GM23338 (cell line): ENCODE data around the gene DDX23. TPM values are rescaled to one million over a fixed set of nuclear protein-coding genes. Genes with fewer than 3 reads are reported as not detected.

Experiments used
- ATAC-seq: fragments of 200-7000 bp; cut with Tn5 transposase; 3 replicates; pipeline ENCODE4 v1.9.1; 2020
- DNase-seq: peaks from one replicate; pipeline ENCODE4 v3.0.0-alpha.2; 2015; ENCODE audit warnings: low spot score
- H2AFZ ChIP-seq: fragments of 200-600 bp; sonication (generic); 2 replicates; pipeline ENCODE4 v1.8.0; 2016; ENCODE audit warnings: antibody characterized with exemption, mild to moderate bottlenecking, moderate library complexity
- H3F3A ChIP-seq: fragments of 200-600 bp; sonication (generic); replicated peaks from 2 replicates; pipeline ENCODE4 v1.8.0; 2017; ENCODE audit warnings: antibody characterized with exemption, mixed run types, low read depth
- H3K27ac ChIP-seq: fragments of 200-600 bp; sonication (generic); 2 replicates; pipeline ENCODE4 v1.6.1; 2016; ENCODE audit warnings: low read depth
- H3K27me3 ChIP-seq: fragments of 200-600 bp; sonication (generic); 2 replicates; pipeline ENCODE4 v1.8.0; 2016; ENCODE audit warnings: mild to moderate bottlenecking, mixed run types, moderate library complexity; ENCODE audit not compliant: insufficient read depth
- H3K36me3 ChIP-seq: fragments of 200-600 bp; sonication (generic); 2 replicates; pipeline ENCODE4 v1.8.0; 2016; ENCODE audit warnings: mild to moderate bottlenecking; ENCODE audit not compliant: insufficient read depth
- H3K4me1 ChIP-seq: fragments of 200-600 bp; sonication (generic); 2 replicates; pipeline ENCODE4 v1.8.0; 2016; ENCODE audit warnings: mild to moderate bottlenecking, moderate library complexity; ENCODE audit not compliant: insufficient read depth
- H3K4me2 ChIP-seq: fragments of 200-600 bp; sonication (generic); 2 replicates; pipeline ENCODE4 v1.7.1; 2017; ENCODE audit warnings: mixed run types
- H3K4me3 ChIP-seq: fragments of 200-600 bp; sonication (generic); 2 replicates; pipeline ENCODE4 v1.6.1; 2016; ENCODE audit warnings: mixed run types
- H3K79me2 ChIP-seq: fragments of 200-600 bp; sonication (generic); replicated peaks from 2 replicates; pipeline ENCODE4 v1.8.0; 2017; ENCODE audit warnings: mild to moderate bottlenecking; ENCODE audit not compliant: insufficient read depth
- H3K9me2 ChIP-seq: fragments of 200-600 bp; sonication (generic); 2 replicates; pipeline ENCODE4 v1.8.0; 2017; ENCODE audit not compliant: insufficient read depth
- H4K20me1 ChIP-seq: fragments of 200-600 bp; sonication (generic); replicated peaks from 2 replicates; pipeline ENCODE4 v1.8.0; 2017; ENCODE audit warnings: mild to moderate bottlenecking; ENCODE audit not compliant: insufficient read depth
- H3K27ac Mint-ChIP-seq: 2 replicates; pipeline ENCODE4 v1.8.0; 2020; ENCODE audit warnings: inconsistent platforms, mild to moderate bottlenecking, moderate library complexity, mixed read lengths
- H3K27me3 Mint-ChIP-seq: 3 replicates; pipeline ENCODE4 v1.8.0; 2022; ENCODE audit warnings: low read depth, mild to moderate bottlenecking, moderate library complexity, mixed read lengths, inconsistent platforms; ENCODE audit not compliant: insufficient read depth, poor library complexity
- H3K36me3 Mint-ChIP-seq: 3 replicates; pipeline ENCODE4 v1.8.0; 2021; ENCODE audit warnings: low read depth, mild to moderate bottlenecking, inconsistent platforms, moderate library complexity, mixed read lengths
- H3K4me1 Mint-ChIP-seq: 3 replicates; pipeline ENCODE4 v1.8.0; 2020; ENCODE audit warnings: mild to moderate bottlenecking, inconsistent platforms, mixed read lengths
- H3K4me3 Mint-ChIP-seq: 3 replicates; pipeline ENCODE4 v1.8.0; 2021; ENCODE audit warnings: moderate library complexity, mild to moderate bottlenecking, inconsistent platforms, mixed read lengths
- H3K9me3 Mint-ChIP-seq: 3 replicates; pipeline ENCODE4 v1.8.0; 2020; ENCODE audit warnings: moderate library complexity, mild to moderate bottlenecking, inconsistent platforms, mixed read lengths
- CREB1 ChIP-seq: fragments of 250-450 bp; sonication (Bioruptor Pico); IDR thresholded peaks from 2 replicates; pipeline ENCODE4 v1.5.0; 2020; ENCODE audit warnings: low read depth, mild to moderate bottlenecking, moderate library complexity
- EZH2 ChIP-seq: fragments of 200-600 bp; sonication (generic); IDR thresholded peaks from one replicate; pipeline ENCODE4 v1.8.0; 2017; ENCODE audit warnings: antibody characterized with exemption, mild to moderate bottlenecking, low read depth; ENCODE audit not compliant: unreplicated experiment
- EZH2phosphoT487 ChIP-seq: fragments of 200-600 bp; sonication (generic); IDR thresholded peaks from one replicate; pipeline ENCODE4 v1.8.1; 2018; ENCODE audit warnings: antibody characterized with exemption; ENCODE audit not compliant: unreplicated experiment
- NANOG ChIP-seq: IDR thresholded peaks from 2 replicates; pipeline ENCODE4 v1.6.1; 2016; ENCODE audit warnings: antibody characterized with exemption, borderline replicate concordance
- STAT1 ChIP-seq: IDR thresholded peaks from one replicate; pipeline ENCODE4 v1.6.1; 2016; ENCODE audit warnings: antibody characterized with exemption; ENCODE audit not compliant: unreplicated experiment
- ZNF114 ChIP-seq: fragments of 250-450 bp; sonication (Bioruptor Pico); IDR thresholded peaks from 2 replicates; pipeline ENCODE4 v1.5.0; 2020; ENCODE audit warnings: mild to moderate bottlenecking, moderate library complexity
- polyA plus RNA-seq: library from polyadenylated mRNA; unstranded; fragments of >200 nt; fragmentation: Nextera tagmentation; extraction: Ambion mirVana; gene quantifications from 2 replicates; pipeline ENCODE4 v1.2.1, GENCODE V29; 2016
- total RNA-seq: library from RNA; depleted of rRNA; stranded (reverse); fragments of >200 nt; shearing (Covaris generic); gene quantifications from 2 replicates; pipeline ENCODE4 v1.2.3, GENCODE V29; 2014
- TF ChIP-seq, protein P1 (sequence below): IDR thresholded peaks from 2 replicates; pipeline ENCODE4 v1.6.1; 2016; ENCODE audit warnings: antibody characterized with exemption
- TF ChIP-seq, protein P2 (sequence below): fragments of 250-450 bp; sonication (Bioruptor Pico); IDR thresholded peaks from 2 replicates; pipeline ENCODE4 v1.5.0; 2020; ENCODE audit warnings: mild to moderate bottlenecking, moderate library complexity
- TF ChIP-seq, protein P3 (sequence below), 2 experiments: fragments of 200-600 bp in 1 of 2; sonication (generic) in 1 of 2; conservative IDR thresholded peaks; 2 replicates each; pipeline versions ENCODE4 v1.5.1 to v1.6.1; 2016 to 2017; ENCODE audit warnings: antibody characterized with exemption in 2 of 2, low read depth in 2 of 2, mild to moderate bottlenecking in 2 of 2, moderate library complexity in 1 of 2

The DDX23 gene
- total and polyA plus RNA-seq, 2 experiments from 2014 or later: 31.7 to 78.5 TPM

DNA sequence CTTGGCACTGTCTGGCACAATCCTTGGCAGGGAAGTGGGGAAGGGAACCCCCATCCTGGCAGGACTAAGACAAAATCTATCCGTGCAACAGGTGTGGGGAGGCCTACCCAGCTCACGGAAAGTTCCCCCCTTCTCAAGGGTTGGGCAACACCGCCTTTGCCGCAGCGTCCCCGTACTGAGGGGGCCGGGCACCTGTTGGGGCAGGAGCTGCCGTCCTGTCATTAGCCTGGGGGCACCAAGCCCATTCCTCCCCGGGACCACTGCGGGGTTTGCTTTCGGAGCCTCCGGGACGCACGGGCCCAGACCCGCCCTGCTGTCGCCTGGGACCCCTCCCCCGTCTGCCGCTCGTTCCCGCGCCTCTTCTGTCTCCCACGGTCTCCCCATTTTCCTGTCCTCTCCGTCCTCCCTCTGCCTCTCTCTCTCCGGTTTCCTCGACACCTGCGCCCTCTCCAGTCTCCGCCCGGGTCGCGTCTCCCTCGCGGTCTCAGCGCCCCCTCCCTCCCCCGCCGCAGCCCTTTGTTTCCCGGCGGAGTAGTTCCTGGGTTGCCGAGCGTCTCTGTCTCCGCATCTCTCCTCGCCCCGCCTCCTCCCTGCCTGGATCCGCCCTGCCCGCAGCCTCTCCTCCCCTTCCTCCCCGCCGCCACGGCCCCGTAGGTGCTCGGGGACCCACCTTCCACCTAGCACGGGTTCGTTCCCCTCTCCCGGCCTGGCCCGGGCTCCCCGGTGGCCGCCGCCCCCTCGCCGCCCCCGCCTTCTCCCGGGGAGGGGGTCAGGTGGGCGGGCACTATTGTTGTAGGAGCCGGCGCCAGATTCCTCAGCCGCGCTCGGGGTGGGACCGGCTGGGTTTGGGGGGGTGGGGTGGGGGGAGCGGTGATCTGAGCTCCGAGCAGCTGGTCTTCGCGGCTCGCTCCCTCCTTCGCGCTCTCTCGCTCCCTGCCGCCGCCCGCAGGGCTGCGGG lies 33.8 kb downstream of the DDX23 start, which contains the start of gene CACNB3:
Gene CACNB3 (plus strand): TSS at position 624 of the 958 bp plus-strand sequence. CDS start 434 bp downstream, outside the sequence.
- Histone ChIP-seq H3K4me2 (peak within 1 kb of the TSS; percentile 86), H3K4me1 (peaks cover 13% of the 10 kb centered on the region; the same call in 1 of the 2 replicates), H3K36me3 (no peaks in the 10 kb centered on the region), H3K27ac (no peak within 1 kb of the TSS), H3K9me2 (no peaks in the 10 kb centered on the region), H3K79me2 (no peaks in the 10 kb centered on the region), H4K20me1 (no peaks in the 10 kb centered on the region; the same call in 1 of the 2 replicates), H3K27me3 (peaks cover 79% of the 10 kb centered on the region), H3F3A (no peaks in the 10 kb centered on the region; the same call in 1 of the 2 replicates), H3K4me3 (peak within 1 kb of the TSS; percentile 85), H2AFZ (peak within 1 kb of the TSS; percentile 96)
- Mint-ChIP-seq H3K27me3 (peaks cover 58% of the 10 kb centered on the region), H3K27ac (no peak within 1 kb of the TSS), H3K9me3 (no peaks in the 10 kb centered on the region), H3K4me1 (peaks cover 36% of the 10 kb centered on the region), H3K36me3 (no peaks in the 10 kb centered on the region), H3K4me3 (peak within 1 kb of the TSS; percentile 84)
- DNase-seq (peak; percentile 89), ATAC-seq (peak; percentile 35)
- TF ChIP-seq EZH2 (peak; percentile 52), EZH2phosphoT487 (no peak)
- TF ChIP-seq, protein P1, sequence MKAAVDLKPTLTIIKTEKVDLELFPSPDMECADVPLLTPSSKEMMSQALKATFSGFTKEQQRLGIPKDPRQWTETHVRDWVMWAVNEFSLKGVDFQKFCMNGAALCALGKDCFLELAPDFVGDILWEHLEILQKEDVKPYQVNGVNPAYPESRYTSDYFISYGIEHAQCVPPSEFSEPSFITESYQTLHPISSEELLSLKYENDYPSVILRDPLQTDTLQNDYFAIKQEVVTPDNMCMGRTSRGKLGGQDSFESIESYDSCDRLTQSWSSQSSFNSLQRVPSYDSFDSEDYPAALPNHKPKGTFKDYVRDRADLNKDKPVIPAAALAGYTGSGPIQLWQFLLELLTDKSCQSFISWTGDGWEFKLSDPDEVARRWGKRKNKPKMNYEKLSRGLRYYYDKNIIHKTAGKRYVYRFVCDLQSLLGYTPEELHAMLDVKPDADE: 0 out of 2 replicates have a peak, but pooled peaks have one; percentile 31

DNA sequence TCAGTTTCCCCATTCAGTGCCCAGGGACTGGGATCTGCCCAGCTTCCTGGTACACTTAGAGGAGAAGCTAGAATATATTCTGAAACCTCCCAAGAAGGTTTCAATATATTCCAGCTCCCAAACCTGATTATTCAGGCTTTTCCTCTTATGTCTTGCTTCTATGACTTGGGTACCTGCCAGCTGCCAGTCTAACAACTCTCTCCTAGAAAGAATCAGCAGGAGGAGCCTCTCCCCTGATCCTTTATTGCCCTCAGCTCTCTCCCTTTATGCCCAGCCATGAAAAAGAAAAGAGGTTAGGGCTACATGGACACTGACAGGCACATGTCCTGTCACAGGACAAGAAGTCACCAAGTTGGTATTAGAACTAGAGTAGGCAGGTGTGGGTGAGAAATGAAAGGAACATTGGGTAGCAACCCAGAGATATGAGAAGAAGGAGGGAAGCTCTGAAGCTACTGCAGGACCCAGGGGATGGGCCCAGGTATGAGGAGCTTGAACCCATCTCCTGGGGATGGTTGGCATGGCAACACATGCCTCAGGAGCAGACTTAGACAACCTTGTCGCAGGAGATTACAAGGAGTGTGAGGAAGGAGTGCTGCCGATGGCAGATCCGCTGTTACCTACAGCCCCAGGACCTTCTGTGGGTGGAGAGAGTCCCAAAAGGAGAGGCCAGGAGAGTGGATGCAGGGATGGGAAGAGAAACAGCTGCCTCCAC lies 35.7 kb downstream of the DDX23 start:
- H3K4me1 ChIP-seq: peaks cover 21% of the 10 kb centered on the region; the same call in 1 of the 2 replicates
- Mint-ChIP-seq H3K36me3 (no peaks in the 10 kb centered on the region), H3K27ac (no peak overlapping the region), H3K4me1 (peaks cover 44% of the 10 kb centered on the region), H3K9me3 (no peaks in the 10 kb centered on the region), H3K4me3 (peak overlapping the region; percentile 93), H3K27me3 (peaks cover 67% of the 10 kb centered on the region)
- H3K4me2 ChIP-seq: peak overlapping the region; percentile 97
- peaks cover 93% of the 10 kb centered on the region for H3K27me3 ChIP-seq
- DNase-seq (no peak), ATAC-seq (no peak)
- no peaks in the 10 kb centered on the region for H3K36me3 ChIP-seq
- H3K4me3 ChIP-seq: peak overlapping the region; percentile 97
- H3K79me2 ChIP-seq: no peaks in the 10 kb centered on the region
- no peaks in the 10 kb centered on the region for H3K9me2 ChIP-seq
- H3K27ac ChIP-seq: no peak overlapping the region
- H3F3A ChIP-seq: no peaks in the 10 kb centered on the region; the same call in 1 of the 2 replicates
- no peaks in the 10 kb centered on the region; the same call in 1 of the 2 replicates for H4K20me1 ChIP-seq
- H2AFZ ChIP-seq: no peak overlapping the region; the same call in 1 of the 2 replicates
- TF ChIP-seq, protein P2, sequence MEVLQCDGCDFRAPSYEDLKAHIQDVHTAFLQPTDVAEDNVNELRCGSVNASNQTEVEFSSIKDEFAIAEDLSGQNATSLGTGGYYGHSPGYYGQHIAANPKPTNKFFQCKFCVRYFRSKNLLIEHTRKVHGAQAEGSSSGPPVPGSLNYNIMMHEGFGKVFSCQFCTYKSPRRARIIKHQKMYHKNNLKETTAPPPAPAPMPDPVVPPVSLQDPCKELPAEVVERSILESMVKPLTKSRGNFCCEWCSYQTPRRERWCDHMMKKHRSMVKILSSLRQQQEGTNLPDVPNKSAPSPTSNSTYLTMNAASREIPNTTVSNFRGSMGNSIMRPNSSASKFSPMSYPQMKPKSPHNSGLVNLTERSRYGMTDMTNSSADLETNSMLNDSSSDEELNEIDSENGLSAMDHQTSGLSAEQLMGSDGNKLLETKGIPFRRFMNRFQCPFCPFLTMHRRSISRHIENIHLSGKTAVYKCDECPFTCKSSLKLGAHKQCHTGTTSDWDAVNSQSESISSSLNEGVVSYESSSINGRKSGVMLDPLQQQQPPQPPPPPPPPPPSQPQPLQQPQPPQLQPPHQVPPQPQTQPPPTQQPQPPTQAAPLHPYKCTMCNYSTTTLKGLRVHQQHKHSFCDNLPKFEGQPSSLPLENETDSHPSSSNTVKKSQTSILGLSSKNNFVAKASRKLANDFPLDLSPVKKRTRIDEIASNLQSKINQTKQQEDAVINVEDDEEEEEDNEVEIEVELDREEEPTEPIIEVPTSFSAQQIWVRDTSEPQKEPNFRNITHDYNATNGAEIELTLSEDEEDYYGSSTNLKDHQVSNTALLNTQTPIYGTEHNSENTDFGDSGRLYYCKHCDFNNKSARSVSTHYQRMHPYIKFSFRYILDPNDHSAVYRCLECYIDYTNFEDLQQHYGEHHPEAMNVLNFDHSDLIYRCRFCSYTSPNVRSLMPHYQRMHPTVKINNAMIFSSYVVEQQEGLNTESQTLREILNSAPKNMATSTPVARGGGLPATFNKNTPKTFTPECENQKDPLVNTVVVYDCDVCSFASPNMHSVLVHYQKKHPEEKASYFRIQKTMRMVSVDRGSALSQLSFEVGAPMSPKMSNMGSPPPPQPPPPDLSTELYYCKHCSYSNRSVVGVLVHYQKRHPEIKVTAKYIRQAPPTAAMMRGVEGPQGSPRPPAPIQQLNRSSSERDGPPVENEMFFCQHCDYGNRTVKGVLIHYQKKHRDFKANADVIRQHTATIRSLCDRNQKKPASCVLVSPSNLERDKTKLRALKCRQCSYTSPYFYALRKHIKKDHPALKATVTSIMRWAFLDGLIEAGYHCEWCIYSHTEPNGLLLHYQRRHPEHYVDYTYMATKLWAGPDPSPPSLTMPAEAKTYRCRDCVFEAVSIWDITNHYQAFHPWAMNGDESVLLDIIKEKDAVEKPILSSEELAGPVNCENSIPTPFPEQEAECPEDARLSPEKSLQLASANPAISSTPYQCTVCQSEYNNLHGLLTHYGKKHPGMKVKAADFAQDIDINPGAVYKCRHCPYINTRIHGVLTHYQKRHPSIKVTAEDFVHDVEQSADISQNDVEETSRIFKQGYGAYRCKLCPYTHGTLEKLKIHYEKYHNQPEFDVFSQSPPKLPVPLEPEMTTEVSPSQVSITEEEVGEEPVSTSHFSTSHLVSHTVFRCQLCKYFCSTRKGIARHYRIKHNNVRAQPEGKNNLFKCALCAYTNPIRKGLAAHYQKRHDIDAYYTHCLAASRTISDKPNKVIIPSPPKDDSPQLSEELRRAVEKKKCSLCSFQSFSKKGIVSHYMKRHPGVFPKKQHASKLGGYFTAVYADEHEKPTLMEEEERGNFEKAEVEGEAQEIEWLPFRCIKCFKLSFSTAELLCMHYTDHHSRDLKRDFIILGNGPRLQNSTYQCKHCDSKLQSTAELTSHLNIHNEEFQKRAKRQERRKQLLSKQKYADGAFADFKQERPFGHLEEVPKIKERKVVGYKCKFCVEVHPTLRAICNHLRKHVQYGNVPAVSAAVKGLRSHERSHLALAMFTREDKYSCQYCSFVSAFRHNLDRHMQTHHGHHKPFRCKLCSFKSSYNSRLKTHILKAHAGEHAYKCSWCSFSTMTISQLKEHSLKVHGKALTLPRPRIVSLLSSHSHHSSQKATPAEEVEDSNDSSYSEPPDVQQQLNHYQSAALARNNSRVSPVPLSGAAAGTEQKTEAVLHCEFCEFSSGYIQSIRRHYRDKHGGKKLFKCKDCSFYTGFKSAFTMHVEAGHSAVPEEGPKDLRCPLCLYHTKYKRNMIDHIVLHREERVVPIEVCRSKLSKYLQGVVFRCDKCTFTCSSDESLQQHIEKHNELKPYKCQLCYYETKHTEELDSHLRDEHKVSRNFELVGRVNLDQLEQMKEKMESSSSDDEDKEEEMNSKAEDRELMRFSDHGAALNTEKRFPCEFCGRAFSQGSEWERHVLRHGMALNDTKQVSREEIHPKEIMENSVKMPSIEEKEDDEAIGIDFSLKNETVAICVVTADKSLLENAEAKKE (CRISPR knock-in tag): no peak
- TF ChIP-seq, protein P3, sequence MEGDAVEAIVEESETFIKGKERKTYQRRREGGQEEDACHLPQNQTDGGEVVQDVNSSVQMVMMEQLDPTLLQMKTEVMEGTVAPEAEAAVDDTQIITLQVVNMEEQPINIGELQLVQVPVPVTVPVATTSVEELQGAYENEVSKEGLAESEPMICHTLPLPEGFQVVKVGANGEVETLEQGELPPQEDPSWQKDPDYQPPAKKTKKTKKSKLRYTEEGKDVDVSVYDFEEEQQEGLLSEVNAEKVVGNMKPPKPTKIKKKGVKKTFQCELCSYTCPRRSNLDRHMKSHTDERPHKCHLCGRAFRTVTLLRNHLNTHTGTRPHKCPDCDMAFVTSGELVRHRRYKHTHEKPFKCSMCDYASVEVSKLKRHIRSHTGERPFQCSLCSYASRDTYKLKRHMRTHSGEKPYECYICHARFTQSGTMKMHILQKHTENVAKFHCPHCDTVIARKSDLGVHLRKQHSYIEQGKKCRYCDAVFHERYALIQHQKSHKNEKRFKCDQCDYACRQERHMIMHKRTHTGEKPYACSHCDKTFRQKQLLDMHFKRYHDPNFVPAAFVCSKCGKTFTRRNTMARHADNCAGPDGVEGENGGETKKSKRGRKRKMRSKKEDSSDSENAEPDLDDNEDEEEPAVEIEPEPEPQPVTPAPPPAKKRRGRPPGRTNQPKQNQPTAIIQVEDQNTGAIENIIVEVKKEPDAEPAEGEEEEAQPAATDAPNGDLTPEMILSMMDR (conservative IDR thresholded peaks at IDR 0.05; ENCODE audit: low read depth in 2 of 2): no peak
- TF ChIP-seq NANOG (no peak), STAT1 (no peak), ZNF114 (no peak), CREB1 (no peak)
